IPS-20b (cell line): ENCODE results near the gene ATXN7L3.
"Not testable (repeated sequence)": the region's sequence is repeated elsewhere in the genome, so short reads cannot be mapped to it uniquely, and the experiment has no call there.

Experiments used
- H3K27ac ChIP-seq: one replicate; pipeline ENCODE4 v1.5.1; 2013; ENCODE audit warnings: low read length
- H3K27me3 ChIP-seq: 2 replicates; pipeline ENCODE4 v1.6.1; 2013; ENCODE audit warnings: mild to moderate bottlenecking, low read length, inconsistent platforms; ENCODE audit not compliant: insufficient read depth
- H3K36me3 ChIP-seq: 2 replicates; pipeline ENCODE4 v1.6.1; 2013; ENCODE audit warnings: low read depth, mild to moderate bottlenecking, inconsistent platforms, low read length, moderate library complexity; ENCODE audit not compliant: insufficient read depth
- H3K4me1 ChIP-seq: 2 replicates; pipeline ENCODE4 v1.6.1; 2013; ENCODE audit warnings: mild to moderate bottlenecking, control low read depth, inconsistent platforms, low read length, moderate library complexity; ENCODE audit not compliant: insufficient read depth
- H3K4me3 ChIP-seq: 2 replicates; pipeline ENCODE4 v1.5.1; 2013; ENCODE audit warnings: mild to moderate bottlenecking, low read length, inconsistent platforms
- H3K9ac ChIP-seq: 2 replicates; pipeline ENCODE4 v1.6.1; 2013; ENCODE audit warnings: low read depth, mild to moderate bottlenecking, inconsistent platforms, low read length, moderate library complexity
- H3K9me3 ChIP-seq: 2 replicates; pipeline ENCODE4 v1.6.1; 2013; ENCODE audit warnings: mild to moderate bottlenecking, low read depth, low read length, inconsistent platforms; ENCODE audit not compliant: insufficient read depth

ATXN7L3 gene, protein sequence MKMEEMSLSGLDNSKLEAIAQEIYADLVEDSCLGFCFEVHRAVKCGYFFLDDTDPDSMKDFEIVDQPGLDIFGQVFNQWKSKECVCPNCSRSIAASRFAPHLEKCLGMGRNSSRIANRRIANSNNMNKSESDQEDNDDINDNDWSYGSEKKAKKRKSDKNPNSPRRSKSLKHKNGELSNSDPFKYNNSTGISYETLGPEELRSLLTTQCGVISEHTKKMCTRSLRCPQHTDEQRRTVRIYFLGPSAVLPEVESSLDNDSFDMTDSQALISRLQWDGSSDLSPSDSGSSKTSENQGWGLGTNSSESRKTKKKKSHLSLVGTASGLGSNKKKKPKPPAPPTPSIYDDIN

DNA sequence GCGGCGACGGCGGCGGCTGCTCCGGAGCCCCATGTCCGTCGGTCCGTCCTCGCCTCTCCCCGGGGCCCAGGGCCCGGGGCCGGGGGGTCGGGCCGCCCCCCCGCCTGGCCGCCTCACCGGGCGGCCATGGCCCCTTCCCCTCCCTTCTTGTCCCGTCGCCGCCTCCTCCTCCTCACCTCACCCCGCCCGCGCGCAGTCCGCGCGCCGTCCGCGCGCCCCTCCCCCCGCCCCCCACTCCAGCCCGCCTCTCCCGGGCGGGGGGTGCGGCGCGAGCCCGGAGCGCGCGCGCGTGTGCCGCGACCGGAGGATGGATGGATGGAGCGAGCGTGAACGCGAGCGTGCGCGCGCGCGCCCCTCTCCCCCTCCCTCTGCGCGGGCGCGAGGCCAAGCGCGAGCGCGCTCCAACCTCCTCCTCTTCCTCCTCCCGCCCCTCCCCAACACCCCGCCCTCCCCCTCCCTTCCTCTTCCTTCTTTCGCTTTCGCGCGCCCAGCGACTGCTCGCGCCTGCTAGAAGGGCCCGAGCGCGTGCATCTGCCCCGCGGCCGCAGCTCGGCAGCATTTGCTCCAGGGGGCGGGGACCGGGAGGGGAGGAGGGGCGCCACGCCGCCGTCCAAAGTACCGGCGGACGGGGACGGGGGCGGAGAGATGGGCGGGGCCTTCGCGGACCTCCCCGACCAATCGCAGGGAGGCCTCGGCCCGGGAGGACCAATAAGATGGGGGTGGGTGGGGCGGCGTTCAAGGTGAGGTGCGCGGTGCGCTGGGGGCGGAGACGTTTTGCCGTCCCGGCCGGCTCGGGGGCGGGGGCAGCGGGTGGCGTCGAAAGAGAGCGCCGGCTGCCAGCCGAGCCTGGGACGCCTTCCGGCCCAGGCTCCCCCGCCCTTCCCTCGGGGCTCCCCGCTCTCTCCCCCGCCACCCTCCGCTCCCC lies at the start of gene ATXN7L3:
Gene ATXN7L3, minus strand, starts transcription at position 332 of the 925 bp plus-strand sequence. CDS start 1,814 bp downstream, outside the sequence.
- Histone ChIP-seq H3K27ac (peak within 1 kb of the TSS; percentile 72), H3K9me3 (no peaks in the 10 kb centered on the region), H3K27me3 (no peaks in the 10 kb centered on the region), H3K9ac (peak within 1 kb of the TSS; percentile 92), H3K36me3 (peaks cover 28% of the 10 kb centered on the region), H3K4me1 (peaks cover 13% of the 10 kb centered on the region), H3K4me3 (peak within 1 kb of the TSS; percentile 90)

DNA sequence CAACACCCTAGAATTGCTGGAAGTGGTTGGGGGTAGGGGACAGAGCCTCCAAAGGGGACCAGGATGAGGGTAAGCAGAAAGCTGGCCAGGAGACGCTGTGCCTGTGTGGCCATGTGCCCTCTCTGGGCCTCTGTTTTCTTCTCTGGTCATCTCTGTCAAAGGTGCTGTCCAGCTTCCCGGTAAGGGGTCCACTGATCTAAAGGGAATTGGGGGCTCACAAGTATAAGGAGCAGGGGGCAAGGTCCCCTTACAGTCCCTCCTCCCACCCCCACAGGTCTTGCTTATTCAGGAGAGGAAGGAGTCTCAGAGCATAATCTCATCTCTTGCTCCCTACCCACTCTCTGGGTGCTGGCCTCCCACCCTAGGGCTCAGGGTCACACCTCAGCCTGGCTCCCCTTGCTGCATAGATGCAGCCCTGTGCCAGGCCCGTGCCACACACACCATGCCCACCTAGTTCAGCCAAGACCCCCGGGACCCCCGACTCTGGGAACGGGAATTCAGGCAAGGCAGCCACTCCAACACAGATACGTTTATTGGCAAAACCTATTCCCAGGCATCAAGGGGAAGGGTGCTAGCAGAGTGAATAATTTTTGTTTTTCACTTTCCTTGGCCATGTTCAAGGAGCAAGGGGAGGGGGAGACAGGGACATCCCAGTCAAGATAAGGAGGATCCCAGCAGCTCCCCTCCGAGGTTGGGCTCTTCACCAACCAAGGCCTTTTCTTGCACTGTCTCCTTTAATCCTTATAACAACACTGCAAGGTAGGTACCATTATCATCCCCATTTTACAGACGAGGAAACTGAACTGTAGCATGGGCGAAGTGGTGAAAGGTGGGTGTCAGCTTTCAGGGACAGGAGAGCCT lies 48.4 kb upstream of the ATXN7L3 start:
- no peak overlapping the region for H3K9ac ChIP-seq
- H3K27me3 ChIP-seq = no peaks in the 10 kb centered on the region
- H3K9me3 ChIP-seq = no peaks in the 10 kb centered on the region
- no peaks in the 10 kb centered on the region for H3K36me3 ChIP-seq
- peaks cover 9% of the 10 kb centered on the region; the same call in 1 of the 2 replicates for H3K4me1 ChIP-seq
- no peak overlapping the region for H3K27ac ChIP-seq
- no peak overlapping the region for H3K4me3 ChIP-seq

DNA sequence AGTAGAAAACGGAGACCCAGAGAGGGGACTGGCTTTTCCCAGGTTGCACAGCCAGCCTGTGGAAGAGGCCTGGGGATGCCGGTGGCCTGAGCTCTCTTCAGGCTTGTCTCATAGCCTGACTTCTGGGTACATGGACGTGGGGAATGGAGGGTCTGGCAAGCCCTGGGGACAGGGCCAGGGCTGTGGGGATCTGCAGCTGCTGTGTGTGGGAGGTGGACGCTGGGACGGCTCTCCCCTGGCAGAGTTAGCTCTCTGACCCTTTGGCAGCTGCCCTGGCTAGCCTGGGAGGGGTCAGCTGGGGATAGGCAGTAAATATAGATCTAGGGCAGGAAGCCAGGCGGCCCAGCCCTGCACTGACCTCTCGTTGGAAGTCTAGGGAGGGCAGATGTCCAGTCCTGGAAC lies 47.8 kb upstream of the ATXN7L3 start:
- Histone ChIP-seq H3K9me3 (no peaks in the 10 kb centered on the region), H3K9ac (no peak overlapping the region; the same call in 1 of the 2 replicates), H3K27me3 (no peaks in the 10 kb centered on the region), H3K4me3 (no peak overlapping the region), H3K36me3 (no peaks in the 10 kb centered on the region), H3K4me1 (peaks cover 9% of the 10 kb centered on the region; the same call in 1 of the 2 replicates), H3K27ac (no peak overlapping the region)

DNA sequence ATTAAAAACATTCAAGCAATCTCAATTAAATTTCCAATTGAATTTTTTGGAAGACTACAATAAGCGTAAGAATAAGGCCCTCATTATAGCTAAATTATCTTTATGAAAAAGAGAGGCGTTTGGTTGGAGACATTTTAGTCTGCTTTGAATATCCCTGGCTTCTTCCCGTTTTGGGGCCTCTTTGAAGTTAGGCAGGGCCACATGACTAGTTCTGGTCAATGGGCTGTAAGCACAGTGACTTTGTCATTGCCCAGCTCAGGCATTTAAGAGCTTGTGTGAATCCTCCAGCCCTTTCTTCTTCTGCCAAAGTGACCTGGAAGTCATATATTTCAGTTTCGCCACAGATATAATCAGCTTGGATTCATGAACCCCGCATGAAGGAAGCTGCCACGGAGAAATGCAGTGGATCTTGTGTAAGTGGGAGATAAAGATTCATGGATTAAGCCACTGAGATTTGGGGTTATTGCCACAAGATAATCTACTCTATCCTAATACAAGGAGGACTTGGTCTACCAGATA lies 41.5 kb upstream of the ATXN7L3 start:
- Histone ChIP-seq H3K27ac (no peak overlapping the region), H3K36me3 (no peaks in the 10 kb centered on the region), H3K4me3 (no peak overlapping the region), H3K9ac (no peak overlapping the region), H3K27me3 (no peaks in the 10 kb centered on the region), H3K4me1 (no peaks in the 10 kb centered on the region; the same call in 1 of the 2 replicates), H3K9me3 (no peaks in the 10 kb centered on the region)

DNA sequence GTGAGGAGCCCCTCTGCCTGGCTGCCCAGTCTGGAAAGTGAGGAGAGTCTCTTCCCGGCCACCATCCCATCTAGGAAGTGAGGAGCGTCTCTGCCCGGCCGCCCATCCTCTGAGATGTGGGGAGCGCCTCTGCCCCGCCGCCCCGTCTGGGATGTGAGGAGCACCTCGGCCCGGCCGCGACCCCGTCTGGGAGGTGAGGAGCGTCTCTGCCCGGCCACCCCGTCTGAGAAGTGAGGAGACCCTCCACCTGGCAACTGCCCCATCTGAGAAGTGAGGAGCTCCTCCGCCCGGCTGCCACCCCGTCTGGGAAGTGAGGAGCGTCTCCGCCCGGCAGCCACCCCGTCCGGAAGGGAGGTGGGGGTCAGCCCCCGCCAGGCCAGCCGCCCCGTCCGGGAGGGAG lies 38.2 kb upstream of the ATXN7L3 start:
- not testable (repeated sequence) for H3K9ac ChIP-seq, H3K9me3 ChIP-seq, H3K27ac ChIP-seq, H3K4me1 ChIP-seq, H3K4me3 ChIP-seq, H3K27me3 ChIP-seq, H3K36me3 ChIP-seq

DNA sequence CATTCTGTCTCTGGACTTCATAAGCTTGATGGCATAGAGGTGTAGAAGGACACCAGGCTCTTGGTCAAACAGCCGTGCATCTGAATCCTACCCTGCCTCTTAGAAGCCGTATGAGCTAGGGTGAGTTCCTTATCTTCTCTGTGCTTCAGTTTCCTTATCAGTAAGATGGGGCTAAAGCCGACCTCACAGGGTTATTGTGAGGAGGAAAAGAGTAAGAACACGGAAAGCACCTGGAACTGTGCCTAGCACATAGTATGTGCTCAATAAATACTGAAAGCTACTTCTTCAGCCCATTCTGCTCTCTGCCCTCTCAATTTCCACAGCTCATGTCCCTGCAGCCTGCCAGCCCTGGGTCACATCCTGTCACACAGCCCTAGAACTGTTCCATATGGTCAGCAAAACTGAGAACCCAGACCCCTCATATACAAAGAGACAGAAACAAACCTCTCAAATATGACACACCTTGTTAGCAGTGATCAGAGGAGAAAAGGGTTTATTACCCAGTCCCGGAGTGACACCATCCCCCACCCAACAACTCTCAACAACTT lies 36.8 kb upstream of the ATXN7L3 start:
- no peaks in the 10 kb centered on the region for H3K4me1 ChIP-seq
- no peak overlapping the region for H3K4me3 ChIP-seq
- no peaks in the 10 kb centered on the region for H3K27me3 ChIP-seq
- H3K27ac ChIP-seq = no peak overlapping the region
- no peaks in the 10 kb centered on the region for H3K9me3 ChIP-seq
- no peaks in the 10 kb centered on the region for H3K36me3 ChIP-seq
- H3K9ac ChIP-seq = no peak overlapping the region

DNA sequence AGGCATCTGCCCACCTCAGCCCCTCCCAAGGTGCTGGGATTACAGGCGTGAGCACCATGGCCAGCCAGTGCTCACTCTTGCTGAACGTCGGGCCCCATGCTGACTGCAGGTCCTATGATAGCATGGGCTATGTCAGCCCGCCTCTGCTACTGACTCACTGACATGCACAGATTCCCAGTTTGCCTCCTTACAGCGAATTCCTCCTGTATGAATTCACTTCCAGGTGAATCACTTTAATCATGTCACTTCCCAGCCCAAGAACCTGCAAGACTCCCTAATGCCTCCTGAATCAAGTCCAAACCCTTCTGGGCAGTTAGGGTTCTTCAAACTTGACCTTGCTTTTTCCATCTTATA lies 35.9 kb upstream of the ATXN7L3 start:
- Histone ChIP-seq H3K4me3 (no peak overlapping the region), H3K27me3 (no peaks in the 10 kb centered on the region), H3K9me3 (no peaks in the 10 kb centered on the region), H3K36me3 (no peaks in the 10 kb centered on the region), H3K4me1 (no peaks in the 10 kb centered on the region), H3K9ac (no peak overlapping the region), H3K27ac (no peak overlapping the region)

DNA sequence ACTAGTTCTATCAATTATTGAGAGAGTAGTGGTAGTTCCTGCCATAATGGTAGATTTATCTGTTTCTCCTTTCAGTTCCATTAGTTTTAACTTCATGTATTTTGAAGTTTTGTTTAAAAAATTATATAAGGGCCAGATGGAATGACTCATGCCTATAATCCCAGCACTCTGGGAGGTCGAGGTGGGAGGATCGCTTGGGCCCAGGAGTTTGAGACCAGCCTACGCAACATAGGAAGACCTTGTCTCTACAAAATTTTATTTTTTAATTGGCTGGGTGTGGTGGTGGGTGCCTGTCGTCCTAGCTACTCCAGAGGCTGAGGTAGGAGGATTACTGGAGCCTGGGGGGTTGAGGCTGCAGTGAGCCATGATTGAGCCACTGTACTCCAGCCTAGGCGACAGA lies 33.9 kb upstream of the ATXN7L3 start:
- H3K4me1 ChIP-seq = no peaks in the 10 kb centered on the region
- no peaks in the 10 kb centered on the region for H3K9me3 ChIP-seq
- H3K4me3 ChIP-seq = no peak overlapping the region
- H3K27me3 ChIP-seq = no peaks in the 10 kb centered on the region
- H3K9ac ChIP-seq = no peak overlapping the region
- no peak overlapping the region for H3K27ac ChIP-seq
- H3K36me3 ChIP-seq = no peaks in the 10 kb centered on the region

DNA sequence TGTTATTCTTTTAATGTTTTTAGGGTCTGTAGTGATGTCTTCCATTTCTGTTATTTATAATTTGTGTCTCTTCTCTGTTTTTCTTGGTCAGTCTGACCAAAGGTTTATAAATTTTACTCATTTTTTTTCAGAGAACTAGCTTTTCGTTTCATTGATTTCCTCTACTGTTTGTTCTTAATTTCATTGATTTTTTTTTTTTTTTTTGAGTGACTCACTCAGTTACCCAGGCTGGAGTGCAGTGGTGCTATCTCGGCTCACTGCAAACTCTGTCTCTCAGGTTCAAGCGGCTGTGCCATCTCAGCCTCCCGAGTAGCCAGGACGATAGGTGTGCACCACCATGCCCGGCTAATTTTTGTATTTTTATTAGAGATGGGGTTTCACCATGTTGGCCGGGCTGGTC lies 32.4 kb upstream of the ATXN7L3 start:
- no peaks in the 10 kb centered on the region for H3K36me3 ChIP-seq
- H3K27ac ChIP-seq = no peak overlapping the region
- no peak overlapping the region for H3K4me3 ChIP-seq

DNA sequence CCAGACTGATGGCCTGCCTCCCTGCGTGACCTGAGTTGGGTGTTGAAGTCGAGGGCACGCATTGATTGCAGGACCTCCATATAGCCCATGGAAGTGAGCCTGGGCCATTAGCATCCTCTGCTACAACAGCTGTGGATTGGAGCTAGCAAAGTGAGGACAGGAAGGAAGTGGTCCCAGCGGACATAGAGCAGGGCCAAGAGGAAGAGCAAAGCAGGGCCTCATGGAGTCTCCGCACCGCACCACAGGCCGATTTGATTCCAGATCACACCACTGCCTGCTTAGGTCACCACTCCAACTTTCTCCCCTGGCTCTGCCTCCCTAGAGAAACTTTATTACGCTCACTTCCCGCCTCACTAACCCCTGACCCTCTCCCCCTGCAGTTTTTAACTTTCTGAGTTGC lies 30.5 kb upstream of the ATXN7L3 start:
- Histone ChIP-seq H3K27ac (no peak overlapping the region), H3K36me3 (no peaks in the 10 kb centered on the region)

More for the DNA sequence above, 32.4 kb upstream of the ATXN7L3 start:
- no peak overlapping the region for H3K9ac ChIP-seq
- H3K27me3 ChIP-seq = no peaks in the 10 kb centered on the region
- no peaks in the 10 kb centered on the region for H3K4me1 ChIP-seq
- H3K9me3 ChIP-seq = no peaks in the 10 kb centered on the region

DNA sequence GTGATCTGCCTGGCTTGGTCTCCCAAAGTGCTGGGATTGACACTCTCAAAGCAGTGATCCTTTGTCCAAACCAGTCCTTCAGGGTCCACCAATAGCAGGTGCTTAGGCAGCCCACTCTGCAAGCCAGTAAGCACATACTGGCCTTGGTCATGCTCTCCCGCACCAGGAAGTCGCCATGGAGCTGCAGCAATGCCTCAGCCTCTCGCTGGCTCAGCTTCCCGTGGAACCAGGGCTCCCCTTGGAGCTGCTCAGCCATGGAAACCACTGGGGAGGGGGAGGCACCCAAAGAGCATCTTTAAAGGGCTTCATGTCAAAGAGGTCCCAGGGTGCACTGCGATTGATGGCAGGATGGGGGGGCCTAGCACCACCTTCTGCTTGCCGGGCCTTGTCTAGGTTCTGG lies 29.4 kb upstream of the ATXN7L3 start:
- Histone ChIP-seq H3K9me3 (no peaks in the 10 kb centered on the region), H3K9ac (no peak overlapping the region), H3K4me3 (no peak overlapping the region), H3K27me3 (no peaks in the 10 kb centered on the region), H3K27ac (no peak overlapping the region), H3K36me3 (no peaks in the 10 kb centered on the region), H3K4me1 (no peaks in the 10 kb centered on the region)

More for the DNA sequence above, 30.5 kb upstream of the ATXN7L3 start:
- Histone ChIP-seq H3K4me1 (no peaks in the 10 kb centered on the region), H3K27me3 (no peaks in the 10 kb centered on the region), H3K9me3 (no peaks in the 10 kb centered on the region), H3K4me3 (no peak overlapping the region), H3K9ac (no peak overlapping the region)
